ENCODE results near the gene EVC2. TPM values are rescaled to one million over a fixed set of nuclear protein-coding genes. Genes with fewer than 3 reads are reported as not detected.

The EVC2 gene
- total and polyA plus RNA-seq, 9 of the 15 experiments (the other 6 are each of a cell fraction or from before 2014, with no cell fraction given): 0.03 to 0.55 (median 0.38) TPM; not detected in 1

- peaks cover 3 to 5% of the 10 kb centered on the region in 2 experiments; a peak in 2 of 5 replicates for H3K4me1 ChIP-seq (replicated peaks in 1 of 2; ENCODE audit: control insufficient read depth in 2 of 2, insufficient read depth in 2 of 2, low read length in 2 of 2)
- ChIA-PET CTCF (ENCODE audit: low intra/inter-chr PET ratio) (no interaction called here), POLR2A (no interaction called here)
- H3K4me3 ChIP-seq: no peak overlapping the region
- H3K27me3 ChIP-seq (ENCODE audit: control insufficient read depth in 2 of 2, insufficient read depth in 2 of 2, low read length in 2 of 2): no peaks in the 10 kb centered on the region; a peak in 1 of 5 replicates
- no peaks in the 10 kb centered on the region for H3K9me3 ChIP-seq (replicated peaks; ENCODE audit: control insufficient read depth, insufficient read depth, low read depth, low read length)
- H3K36me3 ChIP-seq (ENCODE audit: control insufficient read depth, insufficient read depth, low read length): no peaks in the 10 kb centered on the region
- H2AFZ ChIP-seq (ENCODE audit: low read depth, low read length): no peak overlapping the region
- H3K4me2 ChIP-seq (ENCODE audit: insufficient read depth, low read length): no peak overlapping the region
- no peak overlapping the region for H3K27ac ChIP-seq (ENCODE audit: extremely low read depth, low read depth, low read length)
- BruUV-seq (replicated peaks): no TSS peak
- ATAC-seq: no peak
- WGBS (ENCODE audit: insufficient coverage, low coverage, missing lambda C conversion rate): 13% methylated on average over 11 of the region's 11 CpGs
- no peaks in the 10 kb centered on the region for H3K79me2 ChIP-seq (ENCODE audit: control insufficient read depth, insufficient read depth, low read length)
- TF ChIP-seq POLR3G (IDR thresholded peaks at IDR 0.05; ENCODE audit: extremely low read depth, insufficient read length, insufficient replicate concordance) (no peak), NFIC (IDR thresholded peaks at IDR 0.05) (no peak), MNT (conservative IDR thresholded peaks at IDR 0.05) (no peak), ARNT (IDR thresholded peaks at IDR 0.05) (no peak), SREBF2 (CRISPR knock-in tag; IDR thresholded peaks at IDR 0.05) (no peak), TRIM28 (IDR thresholded peaks at IDR 0.05) (no peak), U2AF1 (optimal IDR thresholded peaks at IDR 0.05; ENCODE audit: low read depth, low read length) (no peak), ZNF586 (CRISPR knock-in tag; conservative IDR thresholded peaks at IDR 0.05) (no peak)
- TF ChIP-seq, protein P1, sequence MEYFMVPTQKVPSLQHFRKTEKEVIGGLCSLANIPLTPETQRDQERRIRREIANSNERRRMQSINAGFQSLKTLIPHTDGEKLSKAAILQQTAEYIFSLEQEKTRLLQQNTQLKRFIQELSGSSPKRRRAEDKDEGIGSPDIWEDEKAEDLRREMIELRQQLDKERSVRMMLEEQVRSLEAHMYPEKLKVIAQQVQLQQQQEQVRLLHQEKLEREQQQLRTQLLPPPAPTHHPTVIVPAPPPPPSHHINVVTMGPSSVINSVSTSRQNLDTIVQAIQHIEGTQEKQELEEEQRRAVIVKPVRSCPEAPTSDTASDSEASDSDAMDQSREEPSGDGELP (CRISPR knock-in tag; IDR thresholded peaks at IDR 0.05; ENCODE audit: borderline replicate concordance): no peak
- H3K9ac ChIP-seq (ENCODE audit: insufficient read depth in 1 of 2, low read depth in 2 of 2, low read length in 2 of 2): no peak overlapping the region
- DNase-seq (ENCODE audit: extremely low read depth in 1 of 4, low spot score in 3 of 4): no peak
- H4K20me1 ChIP-seq (replicated peaks; ENCODE audit: control insufficient read depth, insufficient read depth, low read length): no peaks in the 10 kb centered on the region; the same call in 1 of the 2 replicates
- FAIRE-seq: no peak
- no peaks in the 10 kb centered on the region for H3K9me1 ChIP-seq (ENCODE audit: control insufficient read depth, insufficient read depth, low read length)
- intact Hi-C loops (cut with micrococcal nuclease) (no loop called here), in situ Hi-C loops (cut with MboI) (no loop called here)
These were observed 39.5 kb upstream of the EVC2 start for GRCh38 chr4:5747738-5748375.
